CD4-positive, alpha-beta T cell (primary cell): ENCODE results near the gene KHDC3L. TPM values are rescaled to one million over a fixed set of nuclear protein-coding genes. Genes with fewer than 3 reads are reported as not detected.

Experiments used
- ATAC-seq: fragments of 200-7000 bp; cut with Tn5 transposase; one replicate; pipeline ENCODE4 v1.10.0; 2022; ENCODE audit warnings: mild to moderate bottlenecking; ENCODE audit not compliant: poor library complexity
- CTCF ChIA-PET: fragments of 350-600 bp; sonication (Branson Sonifier 250); formaldehyde crosslinking; loops from one replicate; lab custom pipeline; 2021; ENCODE audit warnings: antibody characterized with exemption, inconsistent platforms; lab: Charles Lee
- POLR2A ChIA-PET: fragments of 350-600 bp; sonication (Branson Sonifier 250); formaldehyde crosslinking; loops from one replicate; lab custom pipeline; 2021; ENCODE audit warnings: antibody characterized with exemption, inconsistent platforms; lab: Charles Lee
- DNase-seq, 14 experiments: peaks; one replicate each; pipeline ENCODE4 v3.0.0-alpha.2; 2013 to 2020; ENCODE audit warnings: mixed read lengths in 2 of 14
- H3K27ac ChIP-seq, 2 donors: one replicate each; pipeline versions ENCODE4 v1.5.1 to v1.7.0; 2013; ENCODE audit warnings: low read length in 2 of 2, low read depth in 1 of 2, mild to moderate bottlenecking in 1 of 2
- H3K27me3 ChIP-seq, 2 experiments: 1 replicate in 1 of 2; 2 replicates in 1 of 2; pipeline versions ENCODE4 v1.6.1 to v1.7.0; 2013; ENCODE audit warnings: low read length in 2 of 2, control low read depth in 1 of 2, mild to moderate bottlenecking in 1 of 2, moderate library complexity in 1 of 2; ENCODE audit not compliant: insufficient read depth in 2 of 2, control insufficient read depth in 1 of 2
- H3K36me3 ChIP-seq: one replicate; pipeline ENCODE4 v1.6.1; 2013; ENCODE audit warnings: low read length, control low read depth; ENCODE audit not compliant: insufficient read depth
- H3K4me1 ChIP-seq: one replicate; pipeline ENCODE4 v1.6.1; 2013; ENCODE audit warnings: low read length, control low read depth; ENCODE audit not compliant: insufficient read depth
- H3K4me3 ChIP-seq: one replicate; pipeline ENCODE4 v1.5.1; 2013; ENCODE audit warnings: mild to moderate bottlenecking, low read length, moderate library complexity
- H3K9me3 ChIP-seq, 2 experiments: 1 replicate in 1 of 2; 2 replicates in 1 of 2; pipeline versions ENCODE4 v1.6.1 to v1.7.0; 2013; ENCODE audit warnings: low read length in 2 of 2, mild to moderate bottlenecking in 2 of 2, control low read depth in 1 of 2, moderate library complexity in 1 of 2; ENCODE audit not compliant: control insufficient read depth in 1 of 2, insufficient read depth in 1 of 2
- H3K27ac Mint-ChIP-seq: one replicate; pipeline ENCODE4 v1.8.0; 2020; ENCODE audit warnings: mixed read lengths
- H3K27me3 Mint-ChIP-seq: one replicate; pipeline ENCODE4 v1.8.0; 2021; ENCODE audit warnings: mixed read lengths
- H3K36me3 Mint-ChIP-seq: one replicate; pipeline ENCODE4 v1.8.0; 2021; ENCODE audit warnings: low read depth, mixed read lengths
- H3K4me1 Mint-ChIP-seq: one replicate; pipeline ENCODE4 v1.8.0; 2021; ENCODE audit warnings: low read depth, mixed read lengths
- H3K4me3 Mint-ChIP-seq: one replicate; pipeline ENCODE4 v1.8.0; 2020; ENCODE audit warnings: mild to moderate bottlenecking, mixed read lengths
- H3K9me3 Mint-ChIP-seq: one replicate; pipeline ENCODE4 v1.8.0; 2020; ENCODE audit warnings: mixed read lengths
- CTCF ChIP-seq: fragments of 200-600 bp; IDR thresholded peaks from one replicate; pipeline ENCODE4 v1.8.0; 2022; ENCODE audit warnings: antibody characterized with exemption, mild to moderate bottlenecking
- intact Hi-C, 2 experiments: fragments of 100-400 bp; cut with DNase I in 1 of 2; cut with micrococcal nuclease in 1 of 2; formaldehyde crosslinking; loops; one replicate each; pipeline versions ENCODE4 v1.15.1 to v1.9.0; 2023 to 2025; cut with DNase I, micrococcal nuclease
- total RNA-seq, 174 experiments: library from RNA in 2 of 174; stranded (reverse) in 2 of 174; gene quantifications; one replicate each; pipeline ENCODE4 v1.2.3 and lab custom pipeline; 2021 to 2026

Gene KHDC3L
- total RNA-seq, 2 experiments from 2014 or later, result not detected

- ATAC-seq (no peak), DNase-seq (no peak)
- H3K27ac Mint-ChIP-seq, result no peak overlapping the region
- no peak overlapping the region for H3K4me3 Mint-ChIP-seq
- Histone ChIP-seq H3K9me3 (no peaks in the 10 kb centered on the region), H3K4me3 (no peak overlapping the region), H3K27me3 (no peaks in the 10 kb centered on the region), H3K4me1 (no peaks in the 10 kb centered on the region), H3K36me3 (no peaks in the 10 kb centered on the region), H3K27ac (no peak overlapping the region)
- H3K4me1 Mint-ChIP-seq, result no peaks in the 10 kb centered on the region
- peaks cover 25% of the 10 kb centered on the region for H3K27me3 Mint-ChIP-seq
- POLR2A ChIA-PET, result no interaction called here
- no peaks in the 10 kb centered on the region for H3K36me3 Mint-ChIP-seq
- H3K9me3 Mint-ChIP-seq, result no peaks in the 10 kb centered on the region
- intact Hi-C loops, result loop anchor here (1.0 to 10.0 kb wide), 8 partner anchors 38 to 1941 kb away; no protein-coding TSS in a partner anchor
- TF ChIP-seq CTCF, result no peak
- CTCF ChIA-PET, result interaction anchor here (0.6 to 1.5 kb wide), 3 partner anchors 159 to 914 kb away, joined by 3 to 5 read pairs (median 3); no protein-coding TSS in a partner anchor
Measured at GRCh38 chr6:73325656-73326055, 36.8 kb upstream of the KHDC3L start.

GRCh38 chr6:73328790-73329189 lies 33.7 kb upstream of the KHDC3L start:
- POLR2A ChIA-PET, result no interaction called here

GRCh38 chr6:73329201-73329600 lies 33.3 kb upstream of the KHDC3L start:
- H3K9me3 ChIP-seq, result no peaks in the 10 kb centered on the region
- intact Hi-C loops, result loop anchor here (5.0 to 10.0 kb wide), 5 partner anchors 42 to 1944 kb away; no protein-coding TSS in a partner anchor
- DNase-seq (no peak), ATAC-seq (no peak)
- H3K36me3 ChIP-seq, result no peaks in the 10 kb centered on the region
- H3K4me1 Mint-ChIP-seq, result no peaks in the 10 kb centered on the region
- no peak overlapping the region for H3K27ac ChIP-seq
- TF ChIP-seq CTCF, result no peak
- H3K4me1 ChIP-seq, result no peaks in the 10 kb centered on the region
- H3K27ac Mint-ChIP-seq, result no peak overlapping the region
- peaks cover 33% of the 10 kb centered on the region for H3K27me3 Mint-ChIP-seq
- ChIA-PET CTCF (interaction anchor here (0.8 to 2.9 kb wide), 3 partner anchors 43 to 917 kb away, joined by 3 to 8 read pairs (median 4); no protein-coding TSS in a partner anchor), POLR2A (no interaction called here)
- no peaks in the 10 kb centered on the region for H3K36me3 Mint-ChIP-seq
- H3K4me3 Mint-ChIP-seq, result no peak overlapping the region
- no peaks in the 10 kb centered on the region for H3K27me3 ChIP-seq
- H3K9me3 Mint-ChIP-seq, result no peaks in the 10 kb centered on the region
- H3K4me3 ChIP-seq, result no peak overlapping the region

More at GRCh38 chr6:73328790-73329189, 33.7 kb upstream of the KHDC3L start:
- no peaks in the 10 kb centered on the region for H3K4me1 Mint-ChIP-seq
- H3K36me3 Mint-ChIP-seq, result no peaks in the 10 kb centered on the region
- no peak overlapping the region for H3K4me3 Mint-ChIP-seq
- Histone ChIP-seq H3K27me3 (no peaks in the 10 kb centered on the region), H3K4me3 (no peak overlapping the region), H3K36me3 (no peaks in the 10 kb centered on the region), H3K4me1 (no peaks in the 10 kb centered on the region), H3K27ac (no peak overlapping the region), H3K9me3 (no peaks in the 10 kb centered on the region)
- intact Hi-C loops, result loop anchor here (5.0 to 10.0 kb wide), 5 partner anchors 41 to 1944 kb away; no protein-coding TSS in a partner anchor
- H3K27ac Mint-ChIP-seq, result no peak overlapping the region
- CTCF ChIA-PET, result interaction anchor here (0.8 to 2.9 kb wide), 3 partner anchors 43 to 917 kb away, joined by 3 to 8 read pairs (median 4); no protein-coding TSS in a partner anchor
- TF ChIP-seq CTCF, result no peak
- no peaks in the 10 kb centered on the region for H3K9me3 Mint-ChIP-seq
- DNase-seq (no peak), ATAC-seq (no peak)
- H3K27me3 Mint-ChIP-seq, result peaks cover 33% of the 10 kb centered on the region
